HG03469 (cell line): ENCODE data around the gene WNT9A.

Experiments used
- ATAC-seq: cut with Tn5 transposase; IDR thresholded peaks from one replicate; pipeline ENCODE4 v1.9.1; 2021; ENCODE audit warnings: mild to moderate bottlenecking, moderate library complexity, moderate number of reproducible peaks; ENCODE audit not compliant: unreplicated experiment

Gene WNT9A

GRCh38 chr1:227942716-227943261 is 4.9 kb downstream of the WNT9A start:
- no peak for ATAC-seq

DNA sequence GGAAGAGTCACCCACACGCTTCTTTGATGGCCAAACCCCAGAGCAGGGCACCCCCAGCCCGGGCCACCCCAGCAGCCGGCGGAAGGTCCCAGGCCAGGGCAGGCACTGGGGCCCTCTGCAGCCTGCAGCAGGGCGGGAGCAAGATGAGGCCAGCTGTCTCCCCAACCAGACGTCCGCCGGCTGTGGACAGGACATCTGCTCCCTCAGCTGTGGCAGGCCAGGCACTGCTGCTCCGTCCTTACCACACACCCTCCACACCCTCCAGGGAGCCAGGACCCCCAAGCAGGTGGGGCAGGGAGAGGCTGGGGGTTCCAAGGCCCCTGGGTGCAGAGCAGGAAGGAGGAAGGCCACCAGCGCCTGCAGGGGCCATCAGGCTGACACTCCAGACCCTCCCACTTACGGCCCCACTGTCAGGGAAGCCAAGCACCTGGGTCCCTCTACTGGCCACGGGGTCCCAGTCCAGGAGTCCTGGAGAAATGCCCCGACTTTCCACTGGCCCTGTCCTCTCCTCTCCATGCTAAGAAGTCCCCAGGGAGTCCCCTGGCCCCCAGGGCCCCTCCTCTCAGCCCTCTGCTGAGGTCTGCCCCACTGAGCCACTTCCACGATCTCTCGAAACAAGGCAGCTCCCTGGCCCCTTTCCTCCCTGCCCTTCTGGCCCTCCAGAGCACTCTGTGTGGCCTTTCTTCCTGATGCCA is 5.6 kb downstream of the WNT9A start:
- ATAC-seq: no peak

- no peak for ATAC-seq
Measured at GRCh38 chr1:227941509-227942020, 6.2 kb downstream of the WNT9A start.

- ATAC-seq: no peak
Measured at GRCh38 chr1:227940791-227941241, 6.9 kb downstream of the WNT9A start.

- no peak for ATAC-seq
Measured at GRCh38 chr1:227939791-227940771, 7.7 kb downstream of the WNT9A start.

DNA sequence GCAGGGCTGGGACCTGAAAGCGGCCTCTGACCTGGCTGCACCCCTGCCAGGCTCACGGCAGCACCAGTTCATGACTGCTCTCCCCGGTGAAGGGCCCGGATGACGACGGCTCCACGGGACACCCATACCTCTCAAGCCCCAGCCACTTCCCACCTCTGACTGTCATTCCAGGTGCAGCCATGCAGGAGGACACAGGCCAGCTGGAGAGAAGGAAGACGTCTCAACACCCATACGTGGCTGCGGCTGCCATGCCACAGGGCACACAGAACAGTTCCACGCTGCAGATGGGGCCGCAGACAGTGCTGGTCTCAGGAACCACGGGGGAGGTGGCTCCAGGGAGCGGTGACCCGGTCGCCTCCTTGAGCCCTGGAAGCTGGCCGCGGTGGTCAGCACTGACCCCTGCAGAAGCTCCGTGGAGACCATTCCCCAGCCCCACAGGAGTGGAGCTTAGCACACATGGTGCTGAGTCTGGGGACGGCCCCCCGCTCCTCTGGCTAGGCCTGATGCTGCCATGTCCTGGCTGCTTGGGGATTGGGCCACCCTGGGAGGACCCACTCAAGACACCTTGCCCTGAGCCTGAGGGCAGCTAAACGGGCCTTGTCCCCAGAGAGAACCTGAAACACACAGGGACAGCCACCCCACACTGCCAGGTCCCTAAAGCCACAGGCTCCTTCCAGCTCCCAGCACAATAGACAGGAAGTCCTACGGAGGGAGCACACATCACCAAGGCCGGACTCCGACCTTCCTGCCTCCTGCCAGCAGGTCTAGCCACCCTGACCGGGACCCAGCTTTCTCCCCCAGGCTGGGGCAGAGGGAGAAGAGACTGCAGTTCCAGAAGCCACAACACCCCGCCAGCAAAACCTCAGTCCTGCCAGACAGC is 8.6 kb downstream of the WNT9A start:
- ATAC-seq: no peak

DNA sequence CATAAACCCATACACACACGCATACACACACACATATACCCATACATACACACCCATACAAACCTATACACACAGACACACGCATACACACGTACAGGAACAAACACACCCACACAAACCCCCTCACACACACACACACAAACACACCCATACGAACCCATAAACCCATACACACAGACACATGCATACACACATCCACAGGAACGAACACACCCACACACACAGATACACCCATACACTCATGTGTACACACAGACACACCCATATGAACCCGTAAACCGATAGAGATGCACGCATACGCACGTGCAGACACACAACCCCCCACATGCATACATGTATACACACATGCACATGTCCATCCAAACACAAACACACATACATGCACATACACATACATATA is 9.5 kb downstream of the WNT9A start:
- no peak for ATAC-seq

GRCh38 chr1:227937838-227938145 is 9.9 kb downstream of the WNT9A start:
- no peak for ATAC-seq

GRCh38 chr1:227937031-227937837 is 10.5 kb downstream of the WNT9A start:
- ATAC-seq: no peak

- ATAC-seq: no peak
Measured at GRCh38 chr1:227935826-227936225, 11.9 kb downstream of the WNT9A start.

- ATAC-seq: peak; percentile 33
Measured at GRCh38 chr1:227934476-227935313, 13.0 kb downstream of the WNT9A start.

DNA sequence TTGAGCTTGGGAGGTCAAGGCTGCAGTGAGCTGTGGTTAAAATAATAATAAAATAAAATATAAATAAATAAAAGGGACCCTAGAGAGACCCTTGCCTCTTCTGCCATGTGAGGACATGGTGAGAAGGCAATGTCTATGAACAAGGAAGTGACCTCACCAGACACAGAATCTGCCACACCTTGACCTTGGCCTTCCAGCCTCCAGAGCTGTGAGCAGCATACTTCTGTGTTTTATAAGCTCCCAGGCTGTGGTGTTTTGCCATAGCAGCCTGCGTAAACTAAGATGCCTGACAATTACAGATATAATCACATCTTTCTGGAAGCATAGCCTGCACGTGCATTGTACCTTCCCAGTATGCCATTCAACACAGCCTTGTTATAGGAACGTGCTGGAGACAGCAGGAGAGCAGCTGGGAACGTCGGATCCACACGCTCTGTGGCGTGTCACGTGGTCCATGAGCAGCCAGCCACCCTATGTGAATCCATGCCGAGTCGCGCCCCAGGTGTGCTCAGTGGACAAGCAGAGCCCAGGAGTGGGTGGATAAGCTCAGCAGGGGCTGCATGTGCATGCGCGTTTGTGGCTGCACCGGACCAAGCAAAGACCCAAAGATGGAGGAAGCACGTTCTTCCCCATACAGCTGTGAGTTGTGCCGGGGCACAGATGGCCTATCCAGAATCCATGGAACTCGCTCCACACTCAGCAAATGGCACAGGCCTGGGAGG is 17.8 kb downstream of the WNT9A start:
- no peak for ATAC-seq

- no peak for ATAC-seq
Measured at GRCh38 chr1:227928811-227929375, 18.8 kb downstream of the WNT9A start.

GRCh38 chr1:227927971-227928741 is 19.6 kb downstream of the WNT9A start:
- ATAC-seq: no peak

- ATAC-seq: no peak
Measured at GRCh38 chr1:227926896-227927885, 20.5 kb downstream of the WNT9A start.

DNA sequence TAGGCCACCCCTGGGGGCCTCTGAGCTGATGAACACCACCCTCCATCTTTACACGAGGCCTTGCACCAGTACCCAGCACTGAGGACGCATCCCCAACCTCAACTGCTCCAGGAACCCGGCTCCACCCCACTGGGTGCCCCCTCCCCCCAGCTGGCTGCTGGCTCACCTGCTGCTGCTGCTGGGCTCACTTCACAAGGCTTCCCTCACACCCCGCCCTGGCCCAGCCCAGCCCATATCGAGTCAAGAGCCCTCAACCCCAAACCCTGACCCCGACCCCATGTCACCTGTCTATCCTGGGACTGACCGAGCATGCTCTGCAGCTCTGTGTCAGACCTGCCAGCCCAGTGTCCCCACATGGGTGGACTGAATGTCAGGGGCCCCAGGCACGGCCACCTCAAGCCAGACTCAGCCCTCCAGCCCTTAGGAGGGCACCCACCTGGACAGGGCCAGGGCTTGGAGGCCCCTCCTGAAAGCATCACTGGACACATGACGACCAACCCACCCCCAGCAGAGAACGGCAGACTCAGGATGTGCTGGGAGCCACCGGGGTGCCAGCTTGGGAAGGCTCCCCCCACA is 21.4 kb downstream of the WNT9A start:
- ATAC-seq: no peak
